ENCODE measurements around the gene ZMIZ1. TPM values are rescaled to one million over a fixed set of nuclear protein-coding genes. Genes with fewer than 3 reads are reported as not detected.

ZMIZ1 gene
- total RNA-seq, 4 donors from 2014 or later = 18.7 to 188 (median 36.7) TPM

- peak overlapping the region in 1 of 2 donors; percentile 10 for H3K27ac ChIP-seq
- H3K4me1 ChIP-seq = peaks cover 5 to 15% of the 10 kb centered on the region in 2 donors
- intact Hi-C loops (cut with DNase I; ENCODE audit: low total_unique reads) = no loop called here
- TF ChIP-seq, protein P1, sequence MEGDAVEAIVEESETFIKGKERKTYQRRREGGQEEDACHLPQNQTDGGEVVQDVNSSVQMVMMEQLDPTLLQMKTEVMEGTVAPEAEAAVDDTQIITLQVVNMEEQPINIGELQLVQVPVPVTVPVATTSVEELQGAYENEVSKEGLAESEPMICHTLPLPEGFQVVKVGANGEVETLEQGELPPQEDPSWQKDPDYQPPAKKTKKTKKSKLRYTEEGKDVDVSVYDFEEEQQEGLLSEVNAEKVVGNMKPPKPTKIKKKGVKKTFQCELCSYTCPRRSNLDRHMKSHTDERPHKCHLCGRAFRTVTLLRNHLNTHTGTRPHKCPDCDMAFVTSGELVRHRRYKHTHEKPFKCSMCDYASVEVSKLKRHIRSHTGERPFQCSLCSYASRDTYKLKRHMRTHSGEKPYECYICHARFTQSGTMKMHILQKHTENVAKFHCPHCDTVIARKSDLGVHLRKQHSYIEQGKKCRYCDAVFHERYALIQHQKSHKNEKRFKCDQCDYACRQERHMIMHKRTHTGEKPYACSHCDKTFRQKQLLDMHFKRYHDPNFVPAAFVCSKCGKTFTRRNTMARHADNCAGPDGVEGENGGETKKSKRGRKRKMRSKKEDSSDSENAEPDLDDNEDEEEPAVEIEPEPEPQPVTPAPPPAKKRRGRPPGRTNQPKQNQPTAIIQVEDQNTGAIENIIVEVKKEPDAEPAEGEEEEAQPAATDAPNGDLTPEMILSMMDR (IDR thresholded peaks at IDR 0.05) = no peak
- TF ChIP-seq POLR2A (IDR thresholded peaks at IDR 0.05) = no peak
- H3K9me3 ChIP-seq = no peaks in the 10 kb centered on the region
- DNase-seq = no peak
- no peaks in the 10 kb centered on the region for H3K36me3 ChIP-seq
- no peak overlapping the region for H3K4me3 ChIP-seq
- no peaks in the 10 kb centered on the region for H3K27me3 ChIP-seq
Measured at GRCh38 chr10:79235765-79236432, 167.1 kb downstream of the ZMIZ1 start.

- H3K4me1 ChIP-seq = peaks cover 5 to 15% of the 10 kb centered on the region in 2 donors
- intact Hi-C loops (cut with DNase I; ENCODE audit: low total_unique reads) = no loop called here
- H3K9me3 ChIP-seq = no peaks in the 10 kb centered on the region
- DNase-seq = no peak
- no peak overlapping the region for H3K4me3 ChIP-seq
- H3K27me3 ChIP-seq = no peaks in the 10 kb centered on the region
- H3K27ac ChIP-seq = peak overlapping the region in 1 of 2 donors; percentile 10
- H3K36me3 ChIP-seq = no peaks in the 10 kb centered on the region
- TF ChIP-seq, protein P1 (IDR thresholded peaks at IDR 0.05) = no peak
- TF ChIP-seq POLR2A (IDR thresholded peaks at IDR 0.05) = no peak
Measured at GRCh38 chr10:79236433-79236765, 167.6 kb downstream of the ZMIZ1 start.

GRCh38 chr10:79237454-79238157 is 168.8 kb downstream of the ZMIZ1 start:
- DNase-seq = no peak
- Histone ChIP-seq H3K9me3 (no peaks in the 10 kb centered on the region), H3K36me3 (no peaks in the 10 kb centered on the region), H3K4me1 (peaks cover 5 to 21% of the 10 kb centered on the region in 2 donors), H3K4me3 (no peak overlapping the region), H3K27ac (peak overlapping the region; percentile 10 to 38), H3K27me3 (no peaks in the 10 kb centered on the region)
- TF ChIP-seq, protein P1 (IDR thresholded peaks at IDR 0.05) = no peak
- no peak for TF ChIP-seq POLR2A (IDR thresholded peaks at IDR 0.05)
- intact Hi-C loops (cut with DNase I; ENCODE audit: low total_unique reads) = no loop called here

DNA sequence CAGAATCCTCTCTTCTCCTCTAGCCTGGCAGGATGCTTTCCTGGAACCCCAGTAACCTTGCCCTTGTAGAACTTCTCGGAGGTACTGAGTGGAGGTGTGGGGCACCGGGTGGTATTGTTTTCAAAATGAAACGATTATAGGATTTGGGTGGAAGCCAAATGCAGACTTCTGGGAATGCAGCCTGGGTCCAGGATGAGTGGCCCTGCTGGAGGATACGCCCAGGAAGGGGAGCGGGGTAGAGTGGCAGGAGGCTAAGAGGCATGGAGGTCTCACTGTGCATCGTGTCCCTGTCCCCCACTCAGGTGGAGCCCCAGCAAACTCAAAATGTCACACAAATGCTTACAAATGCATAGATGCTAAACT is 169.4 kb downstream of the ZMIZ1 start:
- peaks cover 5 to 21% of the 10 kb centered on the region in 2 donors for H3K4me1 ChIP-seq
- H3K27ac ChIP-seq = peak overlapping the region; percentile 10 to 38
- no peaks in the 10 kb centered on the region for H3K27me3 ChIP-seq
- no peak overlapping the region for H3K4me3 ChIP-seq
- H3K9me3 ChIP-seq = no peaks in the 10 kb centered on the region
- no peak for DNase-seq
- intact Hi-C loops (cut with DNase I; ENCODE audit: low total_unique reads) = no loop called here
- TF ChIP-seq, protein P1 (IDR thresholded peaks at IDR 0.05) = no peak
- no peak for TF ChIP-seq POLR2A (IDR thresholded peaks at IDR 0.05)
- H3K36me3 ChIP-seq = no peaks in the 10 kb centered on the region

GRCh38 chr10:79238606-79239005 is 169.8 kb downstream of the ZMIZ1 start:
- H3K27ac ChIP-seq = peak overlapping the region; percentile 10 to 44
- no peak for DNase-seq

More at GRCh38 chr10:79238606-79239005, 169.8 kb downstream of the ZMIZ1 start:
- Histone ChIP-seq H3K4me1 (peaks cover 5 to 21% of the 10 kb centered on the region in 2 donors), H3K9me3 (no peaks in the 10 kb centered on the region), H3K27me3 (no peaks in the 10 kb centered on the region), H3K36me3 (no peaks in the 10 kb centered on the region), H3K4me3 (no peak overlapping the region)
- TF ChIP-seq, protein P1 (IDR thresholded peaks at IDR 0.05) = no peak
- TF ChIP-seq POLR2A (IDR thresholded peaks at IDR 0.05) = no peak
- intact Hi-C loops (cut with DNase I; ENCODE audit: low total_unique reads) = no loop called here
